ENCODE results near the gene ATP8B4. TPM values are rescaled to one million over a fixed set of nuclear protein-coding genes. Genes with fewer than 3 reads are reported as not detected.

Gene ATP8B4
- polyA plus RNA-seq, 1 of the 3 experiments (the other 2 are of a cell fraction) = 0.03 TPM

GRCh38 chr15:50141856-50142255 is 22.8 kb upstream of the ATP8B4 start:
- no peak for TF ChIP-seq POLR2AphosphoS5 (IDR thresholded peaks at IDR 0.05; ENCODE audit: low read depth, low read length)
- TF ChIP-seq RXRA (IDR thresholded peaks at IDR 0.05; ENCODE audit: borderline replicate concordance, low read depth) = no peak
- no peak for TF ChIP-seq GATA2 (CRISPR knock-in tag; IDR thresholded peaks at IDR 0.05)
- TF ChIP-seq CHD2 (IDR thresholded peaks at IDR 0.05; ENCODE audit: low read length, partially characterized antibody) = no peak
- no peak for TF ChIP-seq PBX3 (IDR thresholded peaks at IDR 0.05)
- no peak for TF ChIP-seq FOXM1 (IDR thresholded peaks at IDR 0.05; ENCODE audit: low read depth)
- TF ChIP-seq RAD21 (IDR thresholded peaks at IDR 0.05; ENCODE audit: low read length) = no peak
- no peak for TF ChIP-seq MXI1 (IDR thresholded peaks at IDR 0.05; ENCODE audit: low read depth, low read length)
- no peak for TF ChIP-seq MAX (IDR thresholded peaks at IDR 0.05; ENCODE audit: low read depth)
- no peak for TF ChIP-seq ZBTB33 (IDR thresholded peaks at IDR 0.05; ENCODE audit: borderline replicate concordance, low read depth)
- no peak for TF ChIP-seq FOSL2 (IDR thresholded peaks at IDR 0.05; ENCODE audit: borderline replicate concordance, low read depth)

GRCh38 chr15:50140983-50141382 is 21.9 kb upstream of the ATP8B4 start:
- H2AFZ ChIP-seq (ENCODE audit: low read depth) = no peak overlapping the region

More at GRCh38 chr15:50141856-50142255, 22.8 kb upstream of the ATP8B4 start:
- Histone ChIP-seq H3K4me3 (ENCODE audit: low read depth in 2 of 2, low read length in 1 of 2) (no peak overlapping the region), H3K4me2 (no peak overlapping the region), H3F3A (replicated peaks; ENCODE audit: insufficient read depth) (no peaks in the 10 kb centered on the region), H3K27me3 (ENCODE audit: insufficient read depth) (no peaks in the 10 kb centered on the region), H3K9me2 (no peaks in the 10 kb centered on the region), H4K20me1 (ENCODE audit: insufficient read depth) (no peaks in the 10 kb centered on the region), H3K9ac (no peak overlapping the region), H3K36me3 (replicated peaks in 1 of 2; ENCODE audit: control insufficient read depth in 1 of 2, insufficient read depth in 2 of 2, low read length in 1 of 2) (no peaks in the 10 kb centered on the region), H2AFZ (ENCODE audit: low read depth) (no peak overlapping the region), H3K9me3 (no peaks in the 10 kb centered on the region), H3K4me1 (ENCODE audit: control insufficient read depth in 1 of 2, insufficient read depth in 2 of 2, low read depth in 1 of 2, low read length in 1 of 2) (no peaks in the 10 kb centered on the region; a peak in 2 of 4 replicates), H3K27ac (ENCODE audit: low read depth in 2 of 2, low read length in 1 of 2) (no peak overlapping the region), H3K79me2 (ENCODE audit: insufficient read depth) (no peaks in the 10 kb centered on the region)
- 59% methylated on average over 5 of the region's 5 CpGs for WGBS (ENCODE audit: low lambda C conversion rate)
- ChIA-PET CTCF (interaction anchor here (1.1 to 1.4 kb wide), 2 partner anchors 719 to 907 kb away, joined by 3 to 4 read pairs; partner anchors contain the start of gene FGF7), POLR2A (no interaction called here)
- no peak for DNase-seq

More at GRCh38 chr15:50140983-50141382, 21.9 kb upstream of the ATP8B4 start:
- Histone ChIP-seq H4K20me1 (ENCODE audit: insufficient read depth) (no peaks in the 10 kb centered on the region), H3K27me3 (ENCODE audit: insufficient read depth) (no peaks in the 10 kb centered on the region), H3K9me2 (no peaks in the 10 kb centered on the region), H3K79me2 (ENCODE audit: insufficient read depth) (no peaks in the 10 kb centered on the region), H3K4me2 (no peak overlapping the region), H3K4me1 (ENCODE audit: control insufficient read depth in 1 of 2, insufficient read depth in 2 of 2, low read depth in 1 of 2, low read length in 1 of 2) (no peaks in the 10 kb centered on the region; a peak in 2 of 4 replicates), H3K4me3 (ENCODE audit: low read depth in 2 of 2, low read length in 1 of 2) (no peak overlapping the region), H3F3A (replicated peaks; ENCODE audit: insufficient read depth) (no peaks in the 10 kb centered on the region), H3K9me3 (no peaks in the 10 kb centered on the region), H3K36me3 (replicated peaks in 1 of 2; ENCODE audit: control insufficient read depth in 1 of 2, insufficient read depth in 2 of 2, low read length in 1 of 2) (no peaks in the 10 kb centered on the region), H3K27ac (ENCODE audit: low read depth in 2 of 2, low read length in 1 of 2) (no peak overlapping the region), H3K9ac (no peak overlapping the region)
- ChIA-PET CTCF (interaction anchor here (0.7 to 1.3 kb wide), 3 partner anchors 89 to 1279 kb away, joined by 3 to 5 read pairs (median 3); no protein-coding TSS in a partner anchor), POLR2A (no interaction called here)
- no peak for TF ChIP-seq FOSL2 (IDR thresholded peaks at IDR 0.05; ENCODE audit: borderline replicate concordance, low read depth)
- no peak for TF ChIP-seq GATA2 (CRISPR knock-in tag; IDR thresholded peaks at IDR 0.05)
- no peak for TF ChIP-seq ZBTB33 (IDR thresholded peaks at IDR 0.05; ENCODE audit: borderline replicate concordance, low read depth)
- no peak for TF ChIP-seq TCF12 (IDR thresholded peaks at IDR 0.05)
- no peak for TF ChIP-seq USF2 (IDR thresholded peaks at IDR 0.05; ENCODE audit: borderline replicate concordance, low read depth, low read length)
- no peak for TF ChIP-seq IRF3 (IDR thresholded peaks at IDR 0.05; ENCODE audit: low read depth, low read length)
- no peak for TF ChIP-seq POLR2AphosphoS5 (IDR thresholded peaks at IDR 0.05; ENCODE audit: low read depth, low read length)
- TF ChIP-seq YY1 (IDR thresholded peaks at IDR 0.05; ENCODE audit: low read depth) = no peak
- no peak for TF ChIP-seq ELF1 (IDR thresholded peaks at IDR 0.05)
- TF ChIP-seq SMC3 (IDR thresholded peaks at IDR 0.05; ENCODE audit: low read depth, low read length) = no peak
- TF ChIP-seq MXI1 (IDR thresholded peaks at IDR 0.05; ENCODE audit: low read depth, low read length) = no peak
- DNase-seq = no peak
- whole genome bisulfite sequencing (ENCODE audit: low lambda C conversion rate) = 87% methylated on average over 3 of the region's 3 CpGs

Measured in SK-N-SH (cell line).